NCI-H510A (cell line): ENCODE data around the gene TBC1D10A.
A peak's percentile ranks its signal among the peaks of the same experiment; 100 is the strongest.

Experiments
- DNase-seq: peaks from one replicate; lab custom pipeline; 2025; lab: John Stamatoyannopoulos, UW

Gene TBC1D10A

GRCh38 chr22:30265823-30266444 lies 60.8 kb downstream of the TBC1D10A start:
- no peak for DNase-seq

- DNase-seq: no peak
Observed at GRCh38 chr22:30265131-30265720, 61.5 kb downstream of the TBC1D10A start.

GRCh38 chr22:30263883-30264282 lies 62.9 kb downstream of the TBC1D10A start:
- DNase-seq: no peak

GRCh38 chr22:30262917-30263741 lies 63.6 kb downstream of the TBC1D10A start:
- DNase-seq: peak; percentile 31

GRCh38 chr22:30262112-30262511 lies 64.6 kb downstream of the TBC1D10A start:
- no peak for DNase-seq

- no peak for DNase-seq
Observed at GRCh38 chr22:30261134-30261533, 65.6 kb downstream of the TBC1D10A start.

GRCh38 chr22:30260682-30261081 lies 66.1 kb downstream of the TBC1D10A start:
- no peak for DNase-seq

- DNase-seq: no peak
Observed at GRCh38 chr22:30260276-30260675, 66.5 kb downstream of the TBC1D10A start.

- DNase-seq: no peak
Observed at GRCh38 chr22:30254314-30254713, 72.4 kb downstream of the TBC1D10A start.

GRCh38 chr22:30253205-30253852 lies 73.4 kb downstream of the TBC1D10A start:
- DNase-seq: peak; percentile 46

- DNase-seq: no peak
Observed at GRCh38 chr22:30252411-30253204, 74.1 kb downstream of the TBC1D10A start.

- DNase-seq: no peak
Observed at GRCh38 chr22:30251711-30252110, 75.0 kb downstream of the TBC1D10A start.

- no peak for DNase-seq
Observed at GRCh38 chr22:30250661-30251267, 76.0 kb downstream of the TBC1D10A start.

- DNase-seq: no peak
Observed at GRCh38 chr22:30250039-30250565, 76.6 kb downstream of the TBC1D10A start.

GRCh38 chr22:30249049-30250038 lies 77.4 kb downstream of the TBC1D10A start:
- DNase-seq: no peak

- no peak for DNase-seq
Observed at GRCh38 chr22:30248484-30248883, 78.3 kb downstream of the TBC1D10A start.

GRCh38 chr22:30247974-30248373 lies 78.8 kb downstream of the TBC1D10A start:
- DNase-seq: no peak

- no peak for DNase-seq
Observed at GRCh38 chr22:30247561-30247960, 79.2 kb downstream of the TBC1D10A start.

GRCh38 chr22:30246814-30247376 lies 79.8 kb downstream of the TBC1D10A start:
- DNase-seq: no peak
